ENCODE data around the gene EMC1. TPM values are rescaled to one million over a fixed set of nuclear protein-coding genes. Genes with fewer than 3 reads are reported as not detected.
"Not testable (repeated sequence)": the region's sequence is repeated elsewhere in the genome, so short reads cannot be mapped to it uniquely, and the experiment has no call there.

EMC1 gene
- total RNA-seq, 2 donors from 2014 or later: 36.5 to 38.5 TPM

GRCh38 chr1:19220080-19220846, 31.1 kb downstream of the EMC1 start:
- Mint-ChIP-seq H3K4me3 (no peak overlapping the region), H3K36me3 (ENCODE audit: insufficient read depth in 2 of 2) (peaks cover 19 to 38% of the 10 kb centered on the region in 2 donors), H3K27ac (peak overlapping the region; percentile 52), H3K27me3 (ENCODE audit: low read depth) (no peaks in the 10 kb centered on the region), H3K9me3 (no peaks in the 10 kb centered on the region), H3K4me1 (ENCODE audit: low read depth) (peaks cover 20% of the 10 kb centered on the region)
- ATAC-seq (replicated peaks in 1 of 2) (no peak), DNase-seq (no peak)

- no peaks in the 10 kb centered on the region for H3K9me3 Mint-ChIP-seq
- no peak for DNase-seq
- H3K4me1 Mint-ChIP-seq (ENCODE audit: low read depth): peaks cover 20% of the 10 kb centered on the region
- no peak overlapping the region for H3K4me3 Mint-ChIP-seq
- H3K27ac Mint-ChIP-seq: peak overlapping the region; percentile 52
- no peaks in the 10 kb centered on the region for H3K27me3 Mint-ChIP-seq (ENCODE audit: low read depth)
- peaks cover 18 to 32% of the 10 kb centered on the region in 2 donors for H3K36me3 Mint-ChIP-seq (ENCODE audit: insufficient read depth in 2 of 2)
- no peak for ATAC-seq (replicated peaks in 1 of 2)
These were observed 31.9 kb downstream of the EMC1 start for GRCh38 chr1:19219451-19219850.

DNA sequence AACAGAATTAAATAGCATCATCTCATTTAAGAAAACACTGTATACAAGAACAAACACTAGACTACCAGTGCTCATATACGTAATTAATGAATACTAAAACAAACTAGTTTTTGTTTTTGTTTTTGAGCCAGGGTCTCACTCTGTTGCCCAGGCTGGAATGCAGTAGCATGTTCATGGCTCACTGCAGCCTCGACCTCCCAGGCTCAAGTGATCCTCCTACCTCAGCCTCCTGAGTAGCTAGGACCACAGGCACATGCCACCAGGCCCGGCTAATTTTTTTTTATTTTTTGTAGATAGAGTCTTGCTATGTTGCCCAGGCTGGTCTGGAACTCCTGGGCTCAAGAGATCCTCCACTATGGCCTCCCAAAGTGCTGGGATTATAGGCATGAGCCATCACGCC, 34.7 kb downstream of the EMC1 start:
- H3K4me3 Mint-ChIP-seq; ATAC-seq (replicated peaks in 1 of 2); DNase-seq; H3K27me3 Mint-ChIP-seq (ENCODE audit: low read depth); H3K9me3 Mint-ChIP-seq: not testable (repeated sequence)
- Mint-ChIP-seq H3K4me1 (ENCODE audit: low read depth) (peaks cover 41% of the 10 kb centered on the region), H3K27ac (peak overlapping the region; percentile 7), H3K36me3 (ENCODE audit: insufficient read depth in 2 of 2) (peaks cover 10 to 25% of the 10 kb centered on the region in 2 donors)

DNA sequence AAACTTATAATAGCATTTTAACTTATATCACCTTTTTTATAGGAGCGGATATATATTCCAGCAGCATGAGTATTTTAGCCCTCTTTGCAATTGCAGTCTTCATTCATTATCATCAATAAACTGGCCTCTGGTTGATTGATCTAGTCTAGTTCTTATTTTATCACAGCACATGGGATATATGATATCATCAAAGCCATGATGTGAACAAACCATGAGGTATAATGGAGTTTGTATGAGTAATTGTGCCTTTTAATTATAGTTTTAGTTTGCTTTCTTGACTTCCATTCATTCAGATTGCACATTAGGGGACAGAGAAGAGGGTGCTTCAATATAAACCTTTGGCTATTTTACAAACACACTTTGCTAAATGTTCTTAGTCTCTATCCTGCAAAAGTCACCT, 37.7 kb downstream of the EMC1 start:
- Mint-ChIP-seq H3K4me1 (ENCODE audit: low read depth) (peaks cover 49% of the 10 kb centered on the region), H3K27ac (peak overlapping the region; percentile 80), H3K9me3 (no peaks in the 10 kb centered on the region), H3K36me3 (ENCODE audit: insufficient read depth in 2 of 2) (peaks cover 9 to 15% of the 10 kb centered on the region in 2 donors), H3K27me3 (ENCODE audit: low read depth) (no peaks in the 10 kb centered on the region), H3K4me3 (peak overlapping the region in 1 of 2 donors; percentile 11)
- DNase-seq (no peak), ATAC-seq (replicated peaks in 1 of 2) (no peak)

DNA sequence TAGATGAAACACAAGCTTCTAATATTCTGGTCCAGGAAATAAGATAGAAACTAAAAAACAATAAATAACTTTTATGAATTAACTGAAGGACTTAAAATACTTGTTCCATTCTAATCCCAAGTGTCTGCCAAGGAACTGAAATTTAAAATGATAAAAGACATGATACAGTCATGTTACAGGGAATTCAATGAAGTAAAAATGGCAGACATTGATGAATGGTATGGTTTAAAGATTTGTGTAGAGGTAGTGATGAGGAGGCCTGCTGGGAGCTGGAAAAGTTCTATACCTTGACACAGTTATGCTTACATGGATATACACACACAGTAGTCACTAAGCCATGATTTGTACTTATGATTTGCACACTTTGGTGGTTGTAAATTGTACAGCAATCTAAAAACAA, 39.2 kb downstream of the EMC1 start:
- peak overlapping the region; percentile 92 to 95 for H3K4me3 Mint-ChIP-seq
- no peaks in the 10 kb centered on the region for H3K27me3 Mint-ChIP-seq (ENCODE audit: low read depth)
- DNase-seq (no peak), ATAC-seq (replicated peaks in 1 of 2) (no peak)
- peaks cover 9% of the 10 kb centered on the region in 2 donors for H3K36me3 Mint-ChIP-seq (ENCODE audit: insufficient read depth in 2 of 2)
- H3K27ac Mint-ChIP-seq: peak overlapping the region; percentile 94
- peaks cover 61% of the 10 kb centered on the region for H3K4me1 Mint-ChIP-seq (ENCODE audit: low read depth)
- H3K9me3 Mint-ChIP-seq: no peaks in the 10 kb centered on the region

DNA sequence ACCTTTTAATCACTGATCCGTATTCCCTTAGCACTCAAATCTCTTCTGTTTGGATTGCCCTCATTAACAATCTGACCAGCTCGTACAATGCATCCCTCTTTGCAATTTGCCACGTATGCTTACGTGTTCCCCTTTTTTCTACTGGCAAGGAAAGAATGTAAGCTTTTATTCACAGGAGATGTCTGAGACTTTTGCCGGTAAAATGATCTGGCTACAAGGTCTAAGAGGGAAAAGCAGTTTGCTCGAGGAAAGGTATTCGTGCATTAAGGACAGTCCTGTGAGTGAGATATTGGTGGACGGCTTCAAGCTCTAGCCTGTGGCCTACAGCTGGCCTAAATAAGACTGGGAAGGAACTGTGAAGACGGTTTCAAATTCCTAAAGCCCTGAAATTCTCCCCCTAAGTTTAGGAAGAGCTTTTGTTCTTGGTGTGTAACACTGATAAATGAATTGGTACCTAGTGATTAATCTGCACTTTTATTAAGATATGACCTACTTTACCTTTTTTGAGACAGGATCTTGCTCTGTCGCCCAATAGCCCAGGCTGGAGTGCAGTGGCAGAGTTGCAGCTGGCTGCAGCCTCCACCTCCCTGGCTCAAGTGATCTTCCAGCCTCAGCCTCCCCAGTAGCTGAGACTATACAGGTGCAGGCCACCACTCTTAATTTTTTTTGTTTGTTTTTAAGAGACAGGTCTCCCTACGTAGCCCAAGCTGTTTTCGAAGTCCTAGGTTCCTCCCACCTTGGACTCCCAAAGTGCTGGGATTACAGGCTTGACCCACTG, 40.4 kb downstream of the EMC1 start:
- H3K4me3 Mint-ChIP-seq: peak overlapping the region; percentile 92 to 95
- no peaks in the 10 kb centered on the region for H3K27me3 Mint-ChIP-seq (ENCODE audit: low read depth)
- peak overlapping the region; percentile 94 for H3K27ac Mint-ChIP-seq
- H3K36me3 Mint-ChIP-seq (ENCODE audit: insufficient read depth in 2 of 2): peaks cover 8 to 10% of the 10 kb centered on the region in 2 donors
- peak in 1 of 2 donors; percentile 9 for DNase-seq
- peaks cover 73% of the 10 kb centered on the region for H3K4me1 Mint-ChIP-seq (ENCODE audit: low read depth)
- no peaks in the 10 kb centered on the region for H3K9me3 Mint-ChIP-seq
- ATAC-seq (replicated peaks in 1 of 2): no peak

DNA sequence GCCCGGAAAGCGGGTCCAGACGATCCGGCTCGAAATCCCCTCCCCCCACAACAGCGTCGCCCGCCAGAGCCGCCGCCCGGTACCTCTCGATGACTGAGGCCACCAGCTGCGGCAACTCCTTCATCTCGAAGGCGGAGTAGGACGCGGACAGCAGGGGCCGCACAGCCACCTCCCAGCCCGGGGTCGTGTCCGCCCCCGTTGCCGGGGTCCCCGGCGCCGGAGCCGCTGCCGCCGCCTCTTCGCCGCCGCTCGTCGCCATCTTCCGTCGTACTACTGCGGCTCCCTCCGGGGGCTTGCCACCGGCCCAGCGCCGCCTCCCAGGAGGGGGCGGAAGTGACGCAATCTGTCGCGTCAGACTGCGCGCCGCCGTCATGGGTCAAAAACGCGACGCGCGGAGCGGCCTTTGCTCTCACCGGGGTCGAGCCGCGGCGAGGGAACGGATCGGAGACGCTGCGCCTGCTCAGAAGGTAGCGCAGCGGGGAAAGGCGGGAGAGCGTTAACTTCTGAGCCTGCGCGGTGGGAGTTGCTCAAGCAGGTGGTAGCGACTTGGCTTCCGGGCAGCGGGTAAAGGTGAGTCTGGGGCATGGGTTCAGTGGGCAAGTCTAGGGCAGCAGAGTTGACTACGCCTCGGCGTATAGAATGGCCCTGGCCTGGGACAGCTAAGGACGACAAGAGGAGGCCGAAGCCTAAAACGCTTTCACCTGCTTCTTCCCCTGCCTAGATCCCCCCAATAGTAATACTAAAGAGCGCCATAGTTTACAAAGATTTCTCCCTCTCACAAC, 41.1 kb downstream of the EMC1 start, which contains the start of gene UBR4:
Gene UBR4 (minus strand): TSS at position 277 of the 782 bp plus-strand sequence. CDS start 18 bp downstream, at position 259.
- Mint-ChIP-seq H3K27me3 (ENCODE audit: low read depth) (no peaks in the 10 kb centered on the region), H3K36me3 (ENCODE audit: insufficient read depth in 2 of 2) (peaks cover 6 to 8% of the 10 kb centered on the region in 2 donors), H3K4me3 (peak within 1 kb of the TSS; percentile 92 to 95), H3K4me1 (ENCODE audit: low read depth) (peaks cover 77% of the 10 kb centered on the region), H3K9me3 (no peaks in the 10 kb centered on the region), H3K27ac (peak within 1 kb of the TSS; percentile 94)
- DNase-seq (peak; percentile 97 to 98), ATAC-seq (replicated peaks in 1 of 2) (peak; percentile 88)

- Mint-ChIP-seq H3K9me3 (no peaks in the 10 kb centered on the region), H3K27me3 (ENCODE audit: low read depth) (no peaks in the 10 kb centered on the region), H3K36me3 (ENCODE audit: insufficient read depth in 2 of 2) (peaks cover 6 to 7% of the 10 kb centered on the region in 2 donors), H3K4me3 (peak overlapping the region; percentile 92 to 95), H3K27ac (peak overlapping the region; percentile 89), H3K4me1 (ENCODE audit: low read depth) (peaks cover 83% of the 10 kb centered on the region)
- peak; percentile 79 for DNase-seq
- peak; percentile 65 to 70 for ATAC-seq (replicated peaks in 1 of 2)
These were observed 41.8 kb downstream of the EMC1 start for GRCh38 chr1:19209439-19209989.

GRCh38 chr1:19208710-19209438, 42.5 kb downstream of the EMC1 start:
- H3K4me3 Mint-ChIP-seq: peak overlapping the region; percentile 92 to 95
- H3K27ac Mint-ChIP-seq: peak overlapping the region; percentile 89
- H3K36me3 Mint-ChIP-seq (ENCODE audit: insufficient read depth in 2 of 2): peaks cover 6 to 7% of the 10 kb centered on the region in 2 donors
- H3K9me3 Mint-ChIP-seq: no peaks in the 10 kb centered on the region
- no peak for DNase-seq
- peaks cover 85% of the 10 kb centered on the region for H3K4me1 Mint-ChIP-seq (ENCODE audit: low read depth)
- no peak for ATAC-seq (replicated peaks in 1 of 2)
- H3K27me3 Mint-ChIP-seq (ENCODE audit: low read depth): no peaks in the 10 kb centered on the region

DNA sequence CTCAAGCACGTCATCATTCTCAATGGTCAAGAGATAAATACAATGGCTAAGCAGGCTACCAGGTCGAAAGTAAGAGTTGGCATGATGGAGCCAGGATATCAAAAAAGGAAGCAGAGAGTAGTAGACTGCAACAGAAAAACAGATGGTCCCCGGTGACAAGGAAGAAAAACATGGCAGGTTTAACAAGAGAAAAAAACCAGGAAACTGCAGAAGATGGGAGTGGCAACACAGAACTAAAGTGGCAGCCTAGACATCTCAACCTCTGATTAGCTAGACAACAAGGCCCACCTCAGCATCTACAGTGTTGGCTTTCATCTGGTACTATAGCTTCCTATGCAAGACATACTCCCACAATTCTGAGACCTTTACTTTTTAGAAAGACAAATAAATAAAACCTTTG, 44.4 kb downstream of the EMC1 start:
- Mint-ChIP-seq H3K4me3 (peak overlapping the region; percentile 5 to 30), H3K9me3 (no peaks in the 10 kb centered on the region), H3K4me1 (ENCODE audit: low read depth) (peaks cover 85% of the 10 kb centered on the region), H3K27me3 (ENCODE audit: low read depth) (no peaks in the 10 kb centered on the region), H3K36me3 (ENCODE audit: insufficient read depth in 2 of 2) (peaks cover 4 to 6% of the 10 kb centered on the region in 2 donors), H3K27ac (peak overlapping the region; percentile 1)
- ATAC-seq (replicated peaks in 1 of 2): no peak
- no peak for DNase-seq

DNA sequence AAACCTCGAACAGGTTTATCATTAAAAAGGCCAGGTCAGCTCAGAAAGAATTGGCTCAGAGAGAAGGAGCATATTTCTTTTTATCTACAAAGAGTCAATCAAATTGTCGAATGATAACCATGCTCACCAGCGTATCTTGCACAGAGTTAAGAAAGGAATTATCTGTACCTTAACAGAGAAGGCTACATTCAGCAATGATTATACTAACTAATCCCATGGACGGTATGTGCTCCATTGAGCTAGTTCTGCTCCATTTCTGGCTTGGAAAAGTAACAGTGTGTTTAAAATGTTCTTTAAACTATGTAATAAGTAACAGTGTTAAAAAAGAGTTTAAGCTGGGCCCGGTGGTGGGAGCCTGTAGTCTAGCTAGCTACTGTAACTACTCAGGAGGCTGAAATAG, 45.5 kb downstream of the EMC1 start:
- H3K4me3 Mint-ChIP-seq: peak overlapping the region; percentile 11 to 56
- peaks cover 5 to 6% of the 10 kb centered on the region in 2 donors for H3K36me3 Mint-ChIP-seq (ENCODE audit: insufficient read depth in 2 of 2)
- no peak for ATAC-seq (replicated peaks in 1 of 2)
- peak overlapping the region; percentile 47 for H3K27ac Mint-ChIP-seq
- no peaks in the 10 kb centered on the region for H3K27me3 Mint-ChIP-seq (ENCODE audit: low read depth)
- H3K9me3 Mint-ChIP-seq: no peaks in the 10 kb centered on the region
- DNase-seq: no peak
- peaks cover 77% of the 10 kb centered on the region for H3K4me1 Mint-ChIP-seq (ENCODE audit: low read depth)

- no peak for DNase-seq
- Mint-ChIP-seq H3K27me3 (ENCODE audit: low read depth) (no peaks in the 10 kb centered on the region), H3K27ac (peak overlapping the region; percentile 47), H3K4me3 (peak overlapping the region; percentile 11 to 56), H3K9me3 (no peaks in the 10 kb centered on the region), H3K36me3 (ENCODE audit: insufficient read depth in 2 of 2) (peaks cover 2 to 6% of the 10 kb centered on the region in 2 donors), H3K4me1 (ENCODE audit: low read depth) (peaks cover 75% of the 10 kb centered on the region)
- ATAC-seq (replicated peaks in 1 of 2): no peak
These were observed 45.9 kb downstream of the EMC1 start for GRCh38 chr1:19205403-19205802.
